Heart left ventricle (tissue), 13 donors: ENCODE measurements around the gene LAX1.

ENCODE experiments used
- CTCF ChIP-seq, 12 donors: fragments of 200-600 bp; sonication (generic) in 4 of 12; IDR thresholded peaks; one replicate each; pipeline versions ENCODE4 v1.5.0 to v1.8.0; 2018 to 2022; ENCODE audit warnings: antibody characterized with exemption in 12 of 12, mild to moderate bottlenecking in 5 of 12
- POLR2A ChIP-seq, 2 donors: fragments of 450-650 bp; IDR thresholded peaks; one replicate each; pipeline ENCODE4 v1.6.1; 2017; ENCODE audit warnings: antibody characterized with exemption in 2 of 2, mild to moderate bottlenecking in 2 of 2, moderate library complexity in 2 of 2
- donor health status: ischemic (EF 13 %, LVEDD 7.1; RV severe dilation, severe dysfunction).
- donor health status: DM: no; HTN: yes; CAD: no.
- donor health status: DM: no; HTN: no; CAD: no.
- donor health status: ischemic (EF 25% LVEDD 6.9; RV normal size, moderate dysfunction).
- donor health status: ischemic (EF 25% LVEDD 5.7; RV mildly dilated, moderate dysfunction).
- donor health status: ischemic (EF 35%, LVEDD 5.7; RV mildly dilated, moderate dysfunction).
- donor health status: nonischemic (EF 11% LVEDD 7.7; RV severe dilation, severe dysfunction).
- donor health status: DM: yes; HTN: yes; CAD: no.
- donor health status: PGD.
- donor health status: ischemic (EF 29% LVEDD 5.4; RV normal size, mild dysfunction).
- donor health status: nonischemic (EF 23%, LVEDD 6.1; RV moderate dilation, normal function).

- no peak for TF ChIP-seq CTCF (IDR thresholded peaks at IDR 0.05)
- no peak for TF ChIP-seq POLR2A (IDR thresholded peaks at IDR 0.05)
Measured at GRCh38 chr1:203797948-203798655, 33.1 kb downstream of the LAX1 start.
